Smooth muscle cell (in vitro differentiated cells): ENCODE results near the gene OR10AD1. TPM values are rescaled to one million over a fixed set of nuclear protein-coding genes. Genes with fewer than 3 reads are reported as not detected.

ENCODE experiments used
- DNase-seq: peaks from one replicate; lab custom pipeline; 2025; ENCODE audit not compliant: unreplicated experiment; lab: John Stamatoyannopoulos, UW
- H2AFZ ChIP-seq: fragments of 200-600 bp; sonication (generic); 2 replicates; pipeline ENCODE4 v1.6.0; 2016; ENCODE audit warnings: antibody characterized with exemption, low read depth, mild to moderate bottlenecking
- H3F3A ChIP-seq: fragments of 200-600 bp; sonication (generic); 2 replicates; pipeline ENCODE4 v1.6.0; 2017; ENCODE audit warnings: antibody characterized with exemption, low read depth
- H3K27ac ChIP-seq: fragments of 200-600 bp; sonication (generic); 2 replicates; pipeline ENCODE4 v1.5.1; 2016; ENCODE audit warnings: low read depth, mild to moderate bottlenecking
- H3K27me3 ChIP-seq: fragments of 200-600 bp; sonication (generic); 2 replicates; pipeline ENCODE4 v1.6.1; 2016; ENCODE audit warnings: low read depth, mild to moderate bottlenecking
- H3K36me3 ChIP-seq: fragments of 200-600 bp; sonication (generic); 2 replicates; pipeline ENCODE4 v1.5.1; 2016; ENCODE audit warnings: low read depth
- H3K4me1 ChIP-seq: fragments of 200-600 bp; sonication (generic); 2 replicates; pipeline ENCODE4 v1.5.1; 2016; ENCODE audit warnings: low read depth
- H3K4me2 ChIP-seq: fragments of 200-600 bp; sonication (generic); 2 replicates; pipeline ENCODE4 v1.6.0; 2016; ENCODE audit warnings: mild to moderate bottlenecking
- H3K4me3 ChIP-seq: fragments of 200-600 bp; sonication (generic); 2 replicates; pipeline ENCODE4 v1.5.1; 2016; ENCODE audit warnings: mild to moderate bottlenecking
- H3K79me2 ChIP-seq: fragments of 200-600 bp; sonication (generic); 2 replicates; pipeline ENCODE4 v1.6.0; 2016; ENCODE audit warnings: low read depth, mild to moderate bottlenecking
- H3K9ac ChIP-seq: fragments of 200-600 bp; sonication (generic); 2 replicates; pipeline ENCODE4 v1.6.0; 2016; ENCODE audit warnings: low read depth
- H3K9me3 ChIP-seq: fragments of 200-600 bp; sonication (generic); replicated peaks from 2 replicates; pipeline ENCODE4 v1.5.1; 2016; ENCODE audit warnings: low read depth
- H4K20me1 ChIP-seq: fragments of 200-600 bp; sonication (generic); 2 replicates; pipeline ENCODE4 v1.6.0; 2016; ENCODE audit warnings: low read depth
- WGBS: methylation state at CpG from one replicate; pipeline ENCODE4 v1.1.7; 2016; ENCODE audit warnings: low lambda C conversion rate; 5-methylcytosine and 5-hydroxymethylcytosine counted together
- polyA plus RNA-seq: library from polyadenylated mRNA; unstranded; fragments of >200 nt; fragmentation: Nextera tagmentation; extraction: Ambion mirVana; gene quantifications from 2 replicates; pipeline ENCODE4 v1.2.1, GENCODE V29; 2016
- total RNA-seq: library from RNA; depleted of rRNA; stranded (reverse); fragments of >200 nt; gene quantifications from 2 replicates; pipeline ENCODE4 v1.2.3, GENCODE V29; 2014
- TF ChIP-seq, protein P1 (sequence below): fragments of 200-600 bp; sonication (generic); IDR thresholded peaks from 2 replicates; pipeline ENCODE4 v1.5.1; 2017; ENCODE audit warnings: borderline replicate concordance, mild to moderate bottlenecking, antibody characterized with exemption; ENCODE audit not compliant: insufficient read depth, poor library complexity, severe bottlenecking

The OR10AD1 gene
- total and polyA plus RNA-seq, 2 experiments from 2014 or later = not detected

DNA sequence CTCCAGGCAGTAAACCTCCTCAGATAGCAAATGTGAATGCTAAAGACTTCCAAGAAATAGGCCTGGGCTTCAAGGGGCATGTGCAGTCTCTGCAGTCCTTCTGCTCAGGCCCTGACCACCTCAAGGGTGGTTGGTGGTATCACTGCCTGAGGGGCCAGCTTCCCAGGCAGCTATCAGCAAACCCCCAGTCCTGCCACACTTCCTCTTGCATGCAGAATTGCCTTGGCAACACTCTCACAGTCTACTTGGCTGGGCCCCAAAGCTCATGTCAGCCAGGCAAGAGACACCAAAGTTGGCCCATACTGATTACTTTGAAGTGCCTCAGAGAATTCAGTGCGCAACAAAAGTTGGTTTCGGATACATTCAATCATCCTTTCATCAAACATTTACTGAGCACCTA, 42.3 kb downstream of the OR10AD1 start:
- Histone ChIP-seq H3F3A (no peaks in the 10 kb centered on the region), H3K4me2 (no peak overlapping the region), H2AFZ (no peak overlapping the region), H3K79me2 (peaks cover 10% of the 10 kb centered on the region), H4K20me1 (no peaks in the 10 kb centered on the region), H3K9ac (no peak overlapping the region), H3K4me3 (no peak overlapping the region), H3K4me1 (peaks cover 10% of the 10 kb centered on the region), H3K27ac (no peak overlapping the region), H3K27me3 (no peaks in the 10 kb centered on the region), H3K9me3 (no peaks in the 10 kb centered on the region), H3K36me3 (no peaks in the 10 kb centered on the region)
- WGBS = 98% methylated on average over 2 of the region's 2 CpGs
- TF ChIP-seq, protein P1, sequence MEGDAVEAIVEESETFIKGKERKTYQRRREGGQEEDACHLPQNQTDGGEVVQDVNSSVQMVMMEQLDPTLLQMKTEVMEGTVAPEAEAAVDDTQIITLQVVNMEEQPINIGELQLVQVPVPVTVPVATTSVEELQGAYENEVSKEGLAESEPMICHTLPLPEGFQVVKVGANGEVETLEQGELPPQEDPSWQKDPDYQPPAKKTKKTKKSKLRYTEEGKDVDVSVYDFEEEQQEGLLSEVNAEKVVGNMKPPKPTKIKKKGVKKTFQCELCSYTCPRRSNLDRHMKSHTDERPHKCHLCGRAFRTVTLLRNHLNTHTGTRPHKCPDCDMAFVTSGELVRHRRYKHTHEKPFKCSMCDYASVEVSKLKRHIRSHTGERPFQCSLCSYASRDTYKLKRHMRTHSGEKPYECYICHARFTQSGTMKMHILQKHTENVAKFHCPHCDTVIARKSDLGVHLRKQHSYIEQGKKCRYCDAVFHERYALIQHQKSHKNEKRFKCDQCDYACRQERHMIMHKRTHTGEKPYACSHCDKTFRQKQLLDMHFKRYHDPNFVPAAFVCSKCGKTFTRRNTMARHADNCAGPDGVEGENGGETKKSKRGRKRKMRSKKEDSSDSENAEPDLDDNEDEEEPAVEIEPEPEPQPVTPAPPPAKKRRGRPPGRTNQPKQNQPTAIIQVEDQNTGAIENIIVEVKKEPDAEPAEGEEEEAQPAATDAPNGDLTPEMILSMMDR = no peak
- DNase-seq = no peak

DNA sequence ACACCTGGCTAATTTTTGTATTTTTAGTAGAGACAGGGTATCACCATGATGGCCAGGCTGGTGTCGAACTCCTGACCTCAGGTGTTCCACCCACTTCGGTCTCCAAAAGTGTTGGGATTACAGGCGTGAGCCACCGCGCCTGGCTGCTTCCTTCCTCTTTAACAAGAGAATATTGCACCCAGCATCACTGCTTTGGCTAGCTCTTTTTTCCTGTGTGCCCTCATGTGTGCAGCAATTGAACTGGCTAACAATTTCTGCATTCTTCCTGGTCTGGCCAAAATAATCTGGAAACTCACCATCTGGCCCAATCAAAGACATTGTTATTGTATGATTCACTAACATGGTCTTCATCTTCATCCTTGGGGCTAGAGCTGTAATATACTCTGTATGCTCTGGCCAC, 43.0 kb downstream of the OR10AD1 start:
- Histone ChIP-seq H3K4me3 (no peak overlapping the region), H3K27ac (no peak overlapping the region), H3F3A (no peaks in the 10 kb centered on the region), H3K36me3 (no peaks in the 10 kb centered on the region), H3K4me2 (no peak overlapping the region), H3K79me2 (peaks cover 13% of the 10 kb centered on the region), H4K20me1 (no peaks in the 10 kb centered on the region), H3K9me3 (no peaks in the 10 kb centered on the region), H3K9ac (no peak overlapping the region), H3K4me1 (peaks cover 10% of the 10 kb centered on the region), H3K27me3 (no peaks in the 10 kb centered on the region), H2AFZ (no peak overlapping the region)
- TF ChIP-seq, protein P1 = no peak
- 95% methylated on average over 5 of the region's 5 CpGs for WGBS
- DNase-seq = no peak

DNA sequence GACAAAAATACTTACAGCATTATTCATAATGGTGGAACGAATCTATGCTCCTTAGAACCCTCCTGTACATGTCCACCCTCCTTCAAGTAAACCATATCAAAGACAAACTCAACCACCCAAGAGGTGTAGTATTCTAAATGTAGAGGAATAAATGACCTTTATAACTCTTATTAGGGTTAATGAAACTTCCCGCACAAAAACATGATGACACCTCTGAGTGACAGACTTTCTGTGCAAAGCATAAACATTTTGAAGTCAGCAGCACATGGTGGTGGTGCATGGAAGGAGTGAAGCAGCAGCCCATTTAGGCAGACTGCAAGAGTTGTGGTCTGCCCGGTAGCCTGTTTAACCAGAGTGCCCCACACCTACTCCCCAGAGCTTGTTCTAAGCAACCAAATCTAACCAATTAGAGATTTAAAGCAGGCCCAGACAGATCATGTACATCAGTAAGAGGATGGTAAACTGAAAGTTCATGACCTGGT, 45.2 kb downstream of the OR10AD1 start:
- Histone ChIP-seq H2AFZ (peak overlapping the region; percentile 75), H3F3A (no peaks in the 10 kb centered on the region), H3K4me1 (peaks cover 10% of the 10 kb centered on the region), H3K27ac (peak overlapping the region; percentile 27), H3K9ac (no peak overlapping the region), H3K79me2 (peaks cover 16% of the 10 kb centered on the region), H3K4me3 (peak overlapping the region; percentile 76), H4K20me1 (no peaks in the 10 kb centered on the region), H3K4me2 (peak overlapping the region; percentile 93), H3K9me3 (no peaks in the 10 kb centered on the region), H3K27me3 (no peaks in the 10 kb centered on the region), H3K36me3 (no peaks in the 10 kb centered on the region)
- TF ChIP-seq, protein P1 = no peak
- DNase-seq = no peak
- WGBS = 72% methylated on average over 3 of the region's 3 CpGs
